SK-N-SH treated with all-trans-retinoic acid at 6 μM for 48 hours (cell line): Measurements from ENCODE around the gene BSN.

Source experiments
- ATAC-seq: fragments of 200-7000 bp; cut with Tn5 transposase; 3 replicates; pipeline ENCODE4 v1.9.1; 2020; ENCODE audit warnings: mild to moderate bottlenecking, moderate library complexity
- ARNTL ChIP-seq: fragments of 450-650 bp; formaldehyde crosslinking; IDR thresholded peaks from 2 replicates; pipeline ENCODE4 v1.5.0; 2020; ENCODE audit warnings: low read depth, mild to moderate bottlenecking, moderate library complexity, borderline replicate concordance
- ESRRG ChIP-seq: fragments of 250-450 bp; sonication (Bioruptor Pico); IDR thresholded peaks from 2 replicates; pipeline ENCODE4 v1.6.1; 2021; ENCODE audit warnings: mild to moderate bottlenecking
- GLIS3 ChIP-seq: fragments of 250-450 bp; sonication (Bioruptor Pico); IDR thresholded peaks from 2 replicates; pipeline ENCODE4 v1.5.0; 2020; ENCODE audit warnings: mild to moderate bottlenecking, moderate library complexity
- POU6F1 ChIP-seq: fragments of 250-450 bp; sonication (Bioruptor Pico); IDR thresholded peaks from 2 replicates; pipeline ENCODE4 v1.8.0; 2021; ENCODE audit warnings: low read depth, mild to moderate bottlenecking, moderate library complexity, borderline replicate concordance
- PPARA ChIP-seq: fragments of 250-450 bp; sonication (Bioruptor Pico); IDR thresholded peaks from 2 replicates; pipeline ENCODE4 v1.5.0; 2020; ENCODE audit warnings: mild to moderate bottlenecking, borderline replicate concordance
- RARB ChIP-seq: fragments of 250-450 bp; sonication (Bioruptor Pico); IDR thresholded peaks from 2 replicates; pipeline ENCODE4 v1.8.0; 2021; ENCODE audit warnings: mild to moderate bottlenecking, moderate library complexity
- SNAI2 ChIP-seq: fragments of 250-450 bp; sonication (Bioruptor Pico); IDR thresholded peaks from 2 replicates; pipeline ENCODE4 v1.5.0; 2020; ENCODE audit warnings: mild to moderate bottlenecking, moderate library complexity
- TOX ChIP-seq: fragments of 250-450 bp; sonication (Bioruptor Pico); IDR thresholded peaks from 2 replicates; pipeline ENCODE4 v1.8.0; 2021; ENCODE audit warnings: mild to moderate bottlenecking, moderate library complexity, borderline replicate concordance
- TSHZ2 ChIP-seq: fragments of 250-450 bp; sonication (Bioruptor Pico); IDR thresholded peaks from 2 replicates; pipeline ENCODE4 v1.5.0; 2020; ENCODE audit warnings: mild to moderate bottlenecking, moderate library complexity
- ZFP3 ChIP-seq: fragments of 250-450 bp; sonication (Bioruptor Pico); IDR thresholded peaks from 2 replicates; pipeline ENCODE4 v1.5.0; 2020; ENCODE audit warnings: mild to moderate bottlenecking, moderate library complexity
- ZNF70 ChIP-seq: fragments of 450-650 bp; formaldehyde crosslinking; IDR thresholded peaks from 2 replicates; pipeline ENCODE4 v1.5.0; 2020; ENCODE audit warnings: mild to moderate bottlenecking, moderate library complexity

Gene BSN

GRCh38 chr3:49718858-49719213 is 164.6 kb downstream of the BSN start (continued):
- TF ChIP-seq POU6F1 (CRISPR knock-in tag), result no peak

- ATAC-seq, result peak; percentile 78
- TF ChIP-seq TSHZ2 (CRISPR knock-in tag) (no peak), PPARA (CRISPR knock-in tag) (no peak), ARNTL (CRISPR knock-in tag) (no peak), ZFP3 (CRISPR knock-in tag) (no peak), SNAI2 (CRISPR knock-in tag) (no peak), RARB (CRISPR knock-in tag) (no peak), TOX (0 out of 2 replicates have a peak, but pooled peaks have one; percentile 20), GLIS3 (CRISPR knock-in tag) (0 out of 2 replicates have a peak, but pooled peaks have one; percentile 20), ESRRG (CRISPR knock-in tag) (no peak), ZNF70 (CRISPR knock-in tag) (peak; percentile 47; the same call in 1 of the 2 replicates)
- TF ChIP-seq, all 23 proteins: peak for 3
Observed at GRCh38 chr3:49719214-49719884, 165.1 kb downstream of the BSN start, which contains the start of gene AMIGO3. Gene AMIGO3 (minus strand): TSS chr3:49719684. CDS start chr3:49719465, 219 bp downstream.
